ENCODE data around the gene PCSK4. TPM values are rescaled to one million over a fixed set of nuclear protein-coding genes. Genes with fewer than 3 reads are reported as not detected.

The PCSK4 gene
- polyA plus RNA-seq, 2 of the 4 experiments (the other 2 are of a cell fraction) = 0.76 to 2.1 TPM

GRCh38 chr19:1459479-1459878, 30.7 kb downstream of the PCSK4 start:
- DNase-seq (ENCODE audit: low read depth in 1 of 2, low spot score in 1 of 2) (no peak), FAIRE-seq (no peak), ATAC-seq (no peak)
- ChIA-PET CTCF (interaction anchor here (0.6 to 2.7 kb wide), 2 partner anchors 15 to 393 kb away, joined by 3 to 14 read pairs; no protein-coding TSS in a partner anchor), POLR2A (no interaction called here)
- no peaks in the 10 kb centered on the region for H3K9me3 ChIP-seq
- WGBS (ENCODE audit: missing lambda C conversion rate) = 78% methylated on average over 9 of the region's 9 CpGs
- H3K27ac ChIP-seq = no peak overlapping the region
- H3K4me1 ChIP-seq = peaks cover 6% of the 10 kb centered on the region; the same call in 1 of the 3 replicates
- no peak overlapping the region for H3K4me2 ChIP-seq
- TF ChIP-seq CHD2 (IDR thresholded peaks at IDR 0.05; ENCODE audit: low read length, partially characterized antibody) (no peak), NR3C1 (IDR thresholded peaks at IDR 0.05) (no peak), EP300 (IDR thresholded peaks at IDR 0.05) (no peak), RFX5 (IDR thresholded peaks at IDR 0.05) (no peak), CBX2 (IDR thresholded peaks at IDR 0.05; ENCODE audit: borderline replicate concordance, low read depth) (no peak), HDAC2 (IDR thresholded peaks at IDR 0.05) (no peak), SMC3 (IDR thresholded peaks at IDR 0.05) (no peak), MAX (IDR thresholded peaks at IDR 0.05) (no peak), RCOR1 (IDR thresholded peaks at IDR 0.05; ENCODE audit: low read depth, low read length) (no peak), HOXA7 (CRISPR knock-in tag; IDR thresholded peaks at IDR 0.05) (no peak), RARB (CRISPR knock-in tag; IDR thresholded peaks at IDR 0.05) (no peak), TFCP2L1 (CRISPR knock-in tag; IDR thresholded peaks at IDR 0.05) (no peak), ZSCAN20 (CRISPR knock-in tag; IDR thresholded peaks at IDR 0.05) (no peak), NFE2L2 (conservative IDR thresholded peaks at IDR 0.05; ENCODE audit: low read length) (no peak), HOXB5 (CRISPR knock-in tag; IDR thresholded peaks at IDR 0.05) (no peak), PHF8 (IDR thresholded peaks at IDR 0.05; ENCODE audit: borderline replicate concordance, low read depth) (no peak), BCL3 (IDR thresholded peaks at IDR 0.05) (no peak)
- H3K4me3 ChIP-seq = no peak overlapping the region

- no peak for ATAC-seq
- no peak for TF ChIP-seq RFX5 (IDR thresholded peaks at IDR 0.05)
- Histone ChIP-seq H3K4me2 (no peak overlapping the region), H3K4me1 (peaks cover 10% of the 10 kb centered on the region; the same call in 2 of the 3 replicates), H3K9me3 (no peaks in the 10 kb centered on the region), H3K4me3 (no peak overlapping the region), H3K27ac (no peak overlapping the region)
- no peak for FAIRE-seq
- no peak for DNase-seq (ENCODE audit: low read depth in 1 of 2, low spot score in 1 of 2)
- CTCF ChIA-PET = interaction anchor here (1.9 to 2.7 kb wide), 3 partner anchors 8 to 13 kb away, joined by 6 to 14 read pairs (median 11); no protein-coding TSS in a partner anchor
- POLR2A ChIA-PET = no interaction called here
- 89% methylated on average over 5 of the region's 16 CpGs for WGBS (ENCODE audit: missing lambda C conversion rate)
Measured at GRCh38 chr19:1457892-1458291, 32.3 kb downstream of the PCSK4 start.

- H3K27ac ChIP-seq = no peak overlapping the region
- H3K4me2 ChIP-seq = no peak overlapping the region
- ChIA-PET POLR2A (no interaction called here), CTCF (interaction anchor here (1.9 to 2.7 kb wide), 3 partner anchors 9 to 12 kb away, joined by 6 to 14 read pairs (median 11); no protein-coding TSS in a partner anchor)
- H3K9me3 ChIP-seq = no peaks in the 10 kb centered on the region
- TF ChIP-seq NR3C1 (IDR thresholded peaks at IDR 0.05) (no peak), HDAC2 (IDR thresholded peaks at IDR 0.05) (no peak), PHF8 (IDR thresholded peaks at IDR 0.05; ENCODE audit: borderline replicate concordance, low read depth) (no peak), HES2 (IDR thresholded peaks at IDR 0.05) (no peak), CHD2 (IDR thresholded peaks at IDR 0.05; ENCODE audit: low read length, partially characterized antibody) (no peak), RNF2 (IDR thresholded peaks at IDR 0.05; ENCODE audit: borderline replicate concordance, low read depth) (no peak), NFE2L2 (conservative IDR thresholded peaks at IDR 0.05; ENCODE audit: low read length) (no peak)
- H3K4me1 ChIP-seq = peaks cover 10% of the 10 kb centered on the region; the same call in 2 of the 3 replicates
- ATAC-seq (no peak), FAIRE-seq (no peak), DNase-seq (ENCODE audit: low read depth in 1 of 2, low spot score in 1 of 2) (no peak)
- 92% methylated on average over 36 of the region's 48 CpGs for WGBS (ENCODE audit: missing lambda C conversion rate)
- no peak overlapping the region for H3K4me3 ChIP-seq
Measured at GRCh38 chr19:1457031-1457739, 33.0 kb downstream of the PCSK4 start.

Measured in A549 (cell line).